HepG2 (cell line): Measurements from ENCODE around the gene SMIM45.

Experiments
- POLR2A ChIP-seq, 2 experiments: IDR thresholded peaks; 2 replicates each; pipeline ENCODE4 v1.6.1; 2011; ENCODE audit warnings: low read depth in 2 of 2, low read length in 2 of 2, mild to moderate bottlenecking in 1 of 2, moderate library complexity in 1 of 2; ENCODE audit not compliant: insufficient read depth in 1 of 2
- POLR2AphosphoS5 ChIP-seq: IDR thresholded peaks from 2 replicates; pipeline ENCODE4 v1.6.1; 2012; ENCODE audit warnings: low read depth, low read length
- REST ChIP-seq, 2 experiments: IDR thresholded peaks; 2 replicates each; pipeline ENCODE4 v1.6.1; 2011 to 2012; ENCODE audit warnings: low read length in 2 of 2, borderline replicate concordance in 1 of 2, low read depth in 1 of 2, mild to moderate bottlenecking in 1 of 2, moderate library complexity in 1 of 2

GRCh38 chr22:41998361-41999261 lies 46.7 kb downstream of the SMIM45 start, which contains the start of gene WBP2NL:
- TF ChIP-seq REST (IDR thresholded peaks at IDR 0.05; ENCODE audit: borderline replicate concordance in 1 of 2, low read depth in 1 of 2, low read length in 2 of 2) (no peak), POLR2A (IDR thresholded peaks at IDR 0.05; ENCODE audit: insufficient read depth in 1 of 2, low read depth in 2 of 2, low read length in 2 of 2) (no peak), POLR2AphosphoS5 (no peak)
